PC-3 (cell line): ENCODE results near the gene RFX4.

Source experiments
- CTCF ChIP-seq: fragments of 300-600 bp; sonication (generic); conservative IDR thresholded peaks from 2 replicates; pipeline ENCODE4 v1.5.1; 2017; ENCODE audit warnings: antibody characterized with exemption, low read depth, mild to moderate bottlenecking, low read length
- EZH2 ChIP-seq: fragments of 300-600 bp; sonication (generic); IDR thresholded peaks from one replicate; pipeline ENCODE4 v1.6.1; 2017; ENCODE audit warnings: antibody characterized with exemption, mild to moderate bottlenecking, low read length; ENCODE audit not compliant: unreplicated experiment
- EZH2phosphoT487 ChIP-seq: fragments of 300-600 bp; sonication (generic); IDR thresholded peaks from 2 replicates; pipeline ENCODE4 v1.6.1; 2018; ENCODE audit warnings: mild to moderate bottlenecking, antibody characterized with exemption, low read length, borderline replicate concordance

GRCh38 chr12:106732890-106733289, 150.1 kb downstream of the RFX4 start:
- TF ChIP-seq CTCF, result no peak
- no peak for TF ChIP-seq EZH2phosphoT487
- TF ChIP-seq EZH2, result no peak
